Mesothelial cell of epicardium (in vitro differentiated cells): Measurements from ENCODE around the gene GNAZ. TPM values are rescaled to one million over a fixed set of nuclear protein-coding genes. Genes with fewer than 3 reads are reported as not detected.
"Not testable (repeated sequence)": the region's sequence is repeated elsewhere in the genome, so short reads cannot be mapped to it uniquely, and the experiment has no call there.

Source experiments
- DNase-seq, 2 experiments: peaks; one replicate each; pipeline ENCODE4 v3.0.0; 2021; ENCODE audit warnings: low spot score in 2 of 2; ENCODE audit not compliant: unreplicated experiment in 2 of 2
- H3K27ac Mint-ChIP-seq: 2 replicates; pipeline ENCODE4 v1.8.0; 2021; ENCODE audit warnings: mixed read lengths
- H3K27me3 Mint-ChIP-seq: 2 replicates; pipeline ENCODE4 v1.8.0; 2021; ENCODE audit warnings: low read depth, mixed read lengths
- H3K36me3 Mint-ChIP-seq: 2 replicates; pipeline ENCODE4 v1.8.0; 2021; ENCODE audit warnings: mixed read lengths
- H3K4me1 Mint-ChIP-seq: 2 replicates; pipeline ENCODE4 v1.8.0; 2021; ENCODE audit warnings: mixed read lengths
- H3K4me3 Mint-ChIP-seq: 2 replicates; pipeline ENCODE4 v1.8.0; 2021; ENCODE audit warnings: mild to moderate bottlenecking, moderate library complexity, mixed read lengths
- H3K9me3 Mint-ChIP-seq: 2 replicates; pipeline ENCODE4 v1.8.0; 2021; ENCODE audit warnings: mixed read lengths
- CTCF ChIP-seq: fragments of 200-600 bp; sonication (generic); IDR thresholded peaks from one replicate; pipeline ENCODE4 v1.5.0; 2021; ENCODE audit warnings: antibody characterized with exemption; ENCODE audit not compliant: unreplicated experiment
- total RNA-seq: library from RNA; stranded (reverse); gene quantifications from 3 replicates; pipeline ENCODE4 v1.2.1, GENCODE V29; 2021

GNAZ gene
- total RNA-seq, 1 donor from 2014 or later: 6.5 TPM

GRCh38 chr22:23129149-23129548, 58.8 kb downstream of the GNAZ start:
- peaks cover 2% of the 10 kb centered on the region for H3K27me3 Mint-ChIP-seq

GRCh38 chr22:23130697-23131096, 60.4 kb downstream of the GNAZ start:
- peaks cover 2% of the 10 kb centered on the region for H3K27me3 Mint-ChIP-seq
- H3K4me3 Mint-ChIP-seq: no peak overlapping the region
- no peaks in the 10 kb centered on the region for H3K9me3 Mint-ChIP-seq
- DNase-seq: no peak
- H3K27ac Mint-ChIP-seq: no peak overlapping the region
- no peaks in the 10 kb centered on the region for H3K36me3 Mint-ChIP-seq
- TF ChIP-seq CTCF: no peak
- H3K4me1 Mint-ChIP-seq: peaks cover 4% of the 10 kb centered on the region

More at GRCh38 chr22:23129149-23129548, 58.8 kb downstream of the GNAZ start:
- Mint-ChIP-seq H3K36me3 (no peaks in the 10 kb centered on the region), H3K27ac (no peak overlapping the region), H3K4me1 (peaks cover 4% of the 10 kb centered on the region), H3K9me3 (no peaks in the 10 kb centered on the region), H3K4me3 (no peak overlapping the region)
- no peak for DNase-seq
- TF ChIP-seq CTCF: no peak

GRCh38 chr22:23131931-23132330, 61.6 kb downstream of the GNAZ start:
- DNase-seq: no peak
- no peak for TF ChIP-seq CTCF
- H3K4me1 Mint-ChIP-seq: peaks cover 4% of the 10 kb centered on the region
- no peaks in the 10 kb centered on the region for H3K9me3 Mint-ChIP-seq
- H3K36me3 Mint-ChIP-seq: no peaks in the 10 kb centered on the region
- H3K4me3 Mint-ChIP-seq: no peak overlapping the region
- H3K27me3 Mint-ChIP-seq: peaks cover 2% of the 10 kb centered on the region
- H3K27ac Mint-ChIP-seq: no peak overlapping the region

GRCh38 chr22:23132376-23133091, 62.2 kb downstream of the GNAZ start:
- H3K4me3 Mint-ChIP-seq: no peak overlapping the region
- H3K36me3 Mint-ChIP-seq: no peaks in the 10 kb centered on the region
- peaks cover 2% of the 10 kb centered on the region for H3K27me3 Mint-ChIP-seq
- no peak for DNase-seq
- H3K9me3 Mint-ChIP-seq: no peaks in the 10 kb centered on the region
- H3K4me1 Mint-ChIP-seq: peaks cover 4% of the 10 kb centered on the region
- H3K27ac Mint-ChIP-seq: no peak overlapping the region
- TF ChIP-seq CTCF: no peak

- no peaks in the 10 kb centered on the region for H3K9me3 Mint-ChIP-seq
- DNase-seq: no peak
- H3K27ac Mint-ChIP-seq: no peak overlapping the region
- peaks cover 7% of the 10 kb centered on the region for H3K4me1 Mint-ChIP-seq
- TF ChIP-seq CTCF: no peak
- H3K27me3 Mint-ChIP-seq: peaks cover 2% of the 10 kb centered on the region
- H3K36me3 Mint-ChIP-seq: no peaks in the 10 kb centered on the region
- H3K4me3 Mint-ChIP-seq: no peak overlapping the region
Observed at GRCh38 chr22:23133922-23134321, 63.6 kb downstream of the GNAZ start.

GRCh38 chr22:23136991-23137390, 66.7 kb downstream of the GNAZ start:
- H3K4me3 Mint-ChIP-seq, H3K27me3 Mint-ChIP-seq, DNase-seq, H3K27ac Mint-ChIP-seq, H3K36me3 Mint-ChIP-seq, H3K9me3 Mint-ChIP-seq: not testable (repeated sequence)
- H3K4me1 Mint-ChIP-seq: peaks cover 13% of the 10 kb centered on the region
